ENCODE measurements around the gene PCDH20.

The PCDH20 gene

GRCh38 chr13:61413572-61414535, 1.8 kb downstream of the PCDH20 start:
- peaks cover 46% of the 10 kb centered on the region for H3K27me3 ChIP-seq (ENCODE audit: insufficient read depth, poor library complexity, severe bottlenecking)
- H3K27ac ChIP-seq (replicated peaks) = no peak overlapping the region
- no peak for DNase-seq (ENCODE audit: low read depth in 1 of 2, low spot score in 1 of 2)
- no peak overlapping the region for H3K4me3 ChIP-seq (replicated peaks; ENCODE audit: insufficient read depth, low read length)
- no peak for TF ChIP-seq GABPA (IDR thresholded peaks at IDR 0.05; ENCODE audit: low read depth)
- TF ChIP-seq CTCF (IDR thresholded peaks at IDR 0.05; ENCODE audit: insufficient read depth, low read length) = no peak

DNA sequence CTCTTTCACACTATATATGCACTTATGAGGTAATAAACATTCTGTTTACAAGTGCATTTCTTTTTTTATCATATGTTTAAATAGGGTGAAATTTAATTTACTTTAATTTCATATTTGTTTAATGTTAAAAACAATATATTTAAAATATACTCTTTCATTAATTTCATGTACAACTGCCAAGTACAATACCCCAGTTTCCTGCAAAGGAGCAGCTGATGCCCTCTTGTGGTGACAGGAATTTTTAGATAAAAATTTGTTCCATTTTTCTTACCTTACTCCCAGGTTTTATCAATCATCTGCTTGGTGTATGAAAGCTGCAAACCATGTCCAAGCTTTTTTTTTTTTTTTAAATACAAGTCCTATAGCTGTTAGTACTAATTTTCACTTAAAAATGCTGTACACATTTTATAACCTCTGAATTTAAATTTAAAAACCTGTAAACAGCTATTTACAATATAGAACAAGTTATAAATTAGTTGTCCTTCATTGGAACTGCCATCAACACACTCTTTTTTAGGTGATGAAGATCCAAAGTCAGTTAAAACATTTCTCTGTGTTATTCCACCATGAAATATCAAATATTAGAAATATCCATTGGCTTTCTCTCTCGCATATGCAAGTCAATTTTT, 4.9 kb downstream of the PCDH20 start:
- H3K27ac ChIP-seq (replicated peaks) = no peak overlapping the region
- H3K4me3 ChIP-seq (replicated peaks; ENCODE audit: insufficient read depth, low read length) = no peak overlapping the region
- no peak for DNase-seq (ENCODE audit: low read depth in 1 of 2, low spot score in 1 of 2)
- H3K27me3 ChIP-seq (ENCODE audit: insufficient read depth, poor library complexity, severe bottlenecking) = peaks cover 32% of the 10 kb centered on the region
- TF ChIP-seq GABPA (IDR thresholded peaks at IDR 0.05; ENCODE audit: low read depth) (no peak), REST (IDR thresholded peaks at IDR 0.05; ENCODE audit: insufficient replicate concordance, low read depth) (no peak), SPI1 (IDR thresholded peaks at IDR 0.05; ENCODE audit: borderline replicate concordance, low read depth) (no peak), CTCF (IDR thresholded peaks at IDR 0.05; ENCODE audit: insufficient read depth, low read length) (no peak), POLR2AphosphoS5 (IDR thresholded peaks at IDR 0.05; ENCODE audit: low read depth) (no peak)

DNA sequence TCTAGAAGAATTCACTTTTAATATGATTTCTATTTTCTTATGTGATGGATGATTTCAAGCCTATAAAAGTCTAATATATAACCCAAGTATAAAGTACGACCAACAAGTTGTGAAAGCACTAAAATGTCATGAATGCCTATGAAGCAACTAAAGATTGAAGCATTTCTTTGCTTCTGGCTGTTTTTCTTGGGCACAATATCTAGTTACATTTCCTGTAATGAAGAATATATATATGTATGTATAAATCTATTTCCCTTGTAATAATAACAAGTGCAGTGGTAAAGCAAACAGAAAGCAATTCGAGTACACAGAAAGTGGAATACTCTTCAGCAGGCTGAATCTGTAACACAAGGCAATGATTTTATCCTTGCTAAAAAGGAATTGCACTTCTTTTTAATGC, 5.4 kb downstream of the PCDH20 start:
- no peak overlapping the region for H3K27ac ChIP-seq (replicated peaks)
- no peak for TF ChIP-seq POLR2AphosphoS5 (IDR thresholded peaks at IDR 0.05; ENCODE audit: low read depth)
- no peak for TF ChIP-seq SPI1 (IDR thresholded peaks at IDR 0.05; ENCODE audit: borderline replicate concordance, low read depth)
- no peak for TF ChIP-seq GABPA (IDR thresholded peaks at IDR 0.05; ENCODE audit: low read depth)
- TF ChIP-seq CTCF (IDR thresholded peaks at IDR 0.05; ENCODE audit: insufficient read depth, low read length) = no peak
- TF ChIP-seq REST (IDR thresholded peaks at IDR 0.05; ENCODE audit: insufficient replicate concordance, low read depth) = no peak
- H3K27me3 ChIP-seq (ENCODE audit: insufficient read depth, poor library complexity, severe bottlenecking) = peaks cover 31% of the 10 kb centered on the region

More for the DNA sequence above, 5.4 kb downstream of the PCDH20 start:
- no peak overlapping the region for H3K4me3 ChIP-seq (replicated peaks; ENCODE audit: insufficient read depth, low read length)
- DNase-seq (ENCODE audit: low read depth in 1 of 2, low spot score in 1 of 2) = no peak
